Stimulated activated naive CD8-positive, alpha-beta T cell treated with anti-CD3 and anti-CD28 coated beads, Interleukin-15, Interleukin-2, amounts not matched to agents 100 U/mL and 50 U/mL, for 24 hours (primary cell): Measurements from ENCODE around the gene ABCC4.

Experiments used
- ATAC-seq: fragments of 150-1000 bp; cut with Tn5 transposase; one replicate; pipeline ENCODE4 v1.10.0; 2021
- DNase-seq: peaks from one replicate; pipeline ENCODE4 v3.0.0; 2021

ABCC4 gene, protein sequence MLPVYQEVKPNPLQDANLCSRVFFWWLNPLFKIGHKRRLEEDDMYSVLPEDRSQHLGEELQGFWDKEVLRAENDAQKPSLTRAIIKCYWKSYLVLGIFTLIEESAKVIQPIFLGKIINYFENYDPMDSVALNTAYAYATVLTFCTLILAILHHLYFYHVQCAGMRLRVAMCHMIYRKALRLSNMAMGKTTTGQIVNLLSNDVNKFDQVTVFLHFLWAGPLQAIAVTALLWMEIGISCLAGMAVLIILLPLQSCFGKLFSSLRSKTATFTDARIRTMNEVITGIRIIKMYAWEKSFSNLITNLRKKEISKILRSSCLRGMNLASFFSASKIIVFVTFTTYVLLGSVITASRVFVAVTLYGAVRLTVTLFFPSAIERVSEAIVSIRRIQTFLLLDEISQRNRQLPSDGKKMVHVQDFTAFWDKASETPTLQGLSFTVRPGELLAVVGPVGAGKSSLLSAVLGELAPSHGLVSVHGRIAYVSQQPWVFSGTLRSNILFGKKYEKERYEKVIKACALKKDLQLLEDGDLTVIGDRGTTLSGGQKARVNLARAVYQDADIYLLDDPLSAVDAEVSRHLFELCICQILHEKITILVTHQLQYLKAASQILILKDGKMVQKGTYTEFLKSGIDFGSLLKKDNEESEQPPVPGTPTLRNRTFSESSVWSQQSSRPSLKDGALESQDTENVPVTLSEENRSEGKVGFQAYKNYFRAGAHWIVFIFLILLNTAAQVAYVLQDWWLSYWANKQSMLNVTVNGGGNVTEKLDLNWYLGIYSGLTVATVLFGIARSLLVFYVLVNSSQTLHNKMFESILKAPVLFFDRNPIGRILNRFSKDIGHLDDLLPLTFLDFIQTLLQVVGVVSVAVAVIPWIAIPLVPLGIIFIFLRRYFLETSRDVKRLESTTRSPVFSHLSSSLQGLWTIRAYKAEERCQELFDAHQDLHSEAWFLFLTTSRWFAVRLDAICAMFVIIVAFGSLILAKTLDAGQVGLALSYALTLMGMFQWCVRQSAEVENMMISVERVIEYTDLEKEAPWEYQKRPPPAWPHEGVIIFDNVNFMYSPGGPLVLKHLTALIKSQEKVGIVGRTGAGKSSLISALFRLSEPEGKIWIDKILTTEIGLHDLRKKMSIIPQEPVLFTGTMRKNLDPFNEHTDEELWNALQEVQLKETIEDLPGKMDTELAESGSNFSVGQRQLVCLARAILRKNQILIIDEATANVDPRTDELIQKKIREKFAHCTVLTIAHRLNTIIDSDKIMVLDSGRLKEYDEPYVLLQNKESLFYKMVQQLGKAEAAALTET (N-terminal part only)

DNA sequence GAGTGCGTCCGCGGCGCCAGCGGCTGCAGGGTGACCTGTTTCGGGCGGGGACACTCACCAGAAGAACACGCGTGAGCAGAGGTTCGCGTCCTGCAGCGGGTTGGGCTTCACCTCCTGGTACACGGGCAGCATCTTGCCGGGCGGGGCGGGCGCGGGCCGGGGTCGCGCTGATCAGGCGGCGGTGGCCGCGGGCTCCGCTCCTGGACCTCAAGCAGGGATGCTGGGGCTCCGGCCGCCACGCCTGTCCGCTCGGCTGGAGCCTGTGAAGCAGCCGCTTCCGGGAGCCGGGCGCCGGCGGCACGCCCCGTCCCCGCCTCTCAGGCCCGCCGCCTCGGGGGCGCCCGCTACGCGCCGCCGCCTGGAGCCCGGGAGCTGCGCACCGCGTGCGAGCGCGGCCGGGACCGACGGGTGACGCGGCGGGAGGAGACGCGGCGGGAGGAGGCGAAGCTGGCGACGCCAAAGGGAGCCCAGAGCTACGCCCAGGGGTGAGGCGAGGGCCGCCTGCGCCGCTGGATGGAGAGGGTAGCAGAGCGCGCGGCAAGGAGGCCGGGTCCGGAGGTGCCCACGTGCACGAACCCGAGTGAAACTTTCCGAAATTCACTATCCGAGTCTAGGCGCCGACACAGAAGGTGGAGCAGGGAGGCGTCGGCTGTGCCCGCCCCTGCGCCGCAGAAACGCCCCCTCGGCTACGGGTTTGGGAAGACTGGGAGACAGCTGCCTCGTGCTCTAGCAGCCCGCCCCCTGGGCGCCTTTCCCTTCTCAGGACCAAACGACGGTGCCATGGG lies at the start of gene ABCC4:
ABCC4 (minus strand) TSS at position 269 of the 785 bp plus-strand sequence; CDS start at position 132, 137 bp downstream.
- ATAC-seq, result peak; percentile 78
- DNase-seq, result peak; percentile 73

DNA sequence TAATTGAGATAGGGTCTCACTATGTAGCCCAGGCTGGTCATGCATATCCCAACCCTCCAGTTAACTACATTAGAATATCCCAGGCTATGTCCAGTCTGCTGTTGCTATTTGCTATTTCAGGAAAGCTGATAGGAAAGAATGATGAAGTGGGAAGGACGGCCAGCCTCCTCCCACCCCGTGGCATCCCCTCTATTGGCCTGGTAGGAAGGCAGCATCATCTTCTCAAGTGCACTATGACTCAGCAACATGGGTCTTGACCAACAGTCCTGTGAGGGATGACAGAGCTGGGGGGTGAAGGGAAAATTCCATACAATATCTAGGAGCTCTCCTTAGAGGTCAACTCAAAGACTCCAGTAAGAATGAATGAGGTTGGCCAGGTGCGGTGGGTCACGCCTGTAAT lies 48.0 kb upstream of the ABCC4 start:
- no peak for DNase-seq
- ATAC-seq, result no peak

DNA sequence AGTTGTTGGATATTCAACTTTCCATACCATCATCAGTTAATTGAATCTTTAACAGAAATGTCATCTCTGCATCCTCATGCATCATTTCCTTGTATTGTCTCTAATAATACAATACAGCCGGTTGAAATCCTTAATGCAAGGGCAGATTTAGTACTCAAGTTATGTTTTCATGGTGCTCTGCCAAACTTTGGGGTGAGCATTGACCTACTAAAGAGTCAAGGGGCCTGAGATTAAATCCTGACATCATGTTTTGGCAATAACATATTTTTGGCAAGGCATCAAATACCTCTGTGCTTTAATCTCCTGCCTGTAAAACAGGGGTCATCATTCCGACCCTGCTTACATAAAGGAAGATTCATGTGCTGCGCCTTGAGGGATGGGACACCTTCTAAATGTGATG lies 42.7 kb upstream of the ABCC4 start:
- ATAC-seq (no peak), DNase-seq (no peak)

DNA sequence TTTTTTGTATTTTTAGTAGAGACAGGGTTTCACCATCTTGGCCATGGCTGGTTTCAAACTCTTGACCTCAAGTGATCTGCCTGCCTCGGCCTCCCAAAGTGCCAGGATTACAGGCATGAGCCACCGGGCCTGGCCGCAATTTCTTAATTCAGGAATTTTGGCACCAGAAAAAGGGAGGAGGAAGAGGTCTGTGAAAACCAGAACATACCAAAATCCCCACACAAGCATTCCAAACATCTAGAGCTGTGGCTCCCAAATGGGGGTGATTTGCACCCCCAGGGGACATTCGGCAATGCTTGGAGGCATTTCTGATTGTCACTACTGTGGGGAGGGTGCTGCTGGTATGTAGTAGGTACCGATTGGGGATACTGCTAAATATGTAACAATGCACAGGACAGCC lies 40.2 kb upstream of the ABCC4 start:
- no peak for DNase-seq
- no peak for ATAC-seq

DNA sequence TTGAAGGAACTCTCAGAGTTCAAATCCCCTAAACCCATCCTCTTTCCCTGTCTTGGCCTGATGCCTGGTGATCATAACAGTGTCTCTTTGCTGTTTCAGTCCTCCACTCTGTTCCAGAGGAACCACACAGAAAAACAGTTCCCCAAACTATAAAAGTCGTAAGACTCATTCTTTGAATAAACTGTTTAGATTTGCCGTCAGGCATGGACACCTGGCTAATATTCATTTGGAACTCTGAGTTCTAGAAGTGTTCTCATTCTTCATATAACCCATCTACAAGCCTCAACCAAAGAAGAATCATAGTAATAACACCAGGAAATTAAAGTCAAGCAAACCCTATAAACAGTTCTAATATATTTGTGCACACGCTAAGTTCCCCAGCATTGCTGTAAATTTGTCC lies 37.7 kb upstream of the ABCC4 start:
- no peak for DNase-seq

DNA sequence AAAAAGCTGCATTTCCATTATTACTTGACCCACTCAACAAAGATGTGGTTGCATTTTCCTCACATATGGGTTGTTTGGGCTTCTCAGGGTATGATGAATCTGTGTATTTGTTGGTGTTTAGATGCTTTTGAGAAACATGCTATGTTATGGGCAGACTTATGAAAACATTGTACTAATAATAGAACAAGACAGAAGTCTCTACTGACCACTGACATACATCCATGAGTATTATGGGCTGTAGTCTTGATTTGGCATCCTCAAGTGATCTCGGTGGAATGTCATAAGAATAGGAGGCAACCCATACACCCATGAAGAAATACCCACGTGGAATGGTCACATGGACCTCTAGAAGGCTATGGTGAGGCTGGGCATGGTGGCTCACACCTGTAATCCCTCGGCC lies 36.3 kb upstream of the ABCC4 start:
- ATAC-seq, result no peak
- no peak for DNase-seq

More for the DNA sequence above, 37.7 kb upstream of the ABCC4 start:
- no peak for ATAC-seq

DNA sequence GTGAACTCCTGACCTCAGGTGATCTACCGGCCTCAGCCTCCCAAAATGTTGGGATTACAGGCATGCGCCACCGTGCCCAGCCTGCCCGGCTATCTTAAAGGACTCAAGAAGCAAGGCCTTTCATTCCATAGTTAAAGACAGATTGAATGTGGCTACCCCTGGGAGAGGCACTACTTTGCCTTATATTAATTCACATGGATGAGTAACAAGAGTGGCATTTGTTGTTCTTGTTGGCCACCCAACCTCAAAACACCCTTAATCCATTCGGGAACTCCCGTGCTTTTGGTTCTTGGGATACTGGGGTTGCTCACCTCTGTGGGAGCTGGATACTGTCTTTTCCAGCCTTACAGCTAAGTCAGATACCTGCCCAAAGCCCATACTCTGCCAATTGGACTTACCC lies 34.4 kb upstream of the ABCC4 start:
- no peak for ATAC-seq
- DNase-seq, result no peak

DNA sequence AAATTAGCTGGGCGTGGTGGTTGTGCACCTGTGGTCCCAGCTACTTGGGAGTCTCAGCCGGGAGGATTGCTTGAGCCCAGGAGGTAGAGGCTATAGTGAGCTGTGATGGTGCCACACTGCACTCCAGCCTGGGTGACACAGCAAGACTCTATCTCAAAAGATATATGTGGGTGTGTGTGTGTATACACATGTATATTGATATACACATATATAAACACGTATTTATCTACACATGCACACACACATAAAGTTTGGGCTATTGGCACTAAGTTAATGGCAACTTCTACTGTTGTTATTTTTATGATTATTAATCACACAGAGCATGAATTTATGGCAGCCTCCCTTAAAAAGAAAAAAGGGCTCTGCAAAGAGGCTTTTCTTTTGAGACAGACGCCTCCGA lies 27.1 kb upstream of the ABCC4 start:
- DNase-seq (no peak), ATAC-seq (no peak)

DNA sequence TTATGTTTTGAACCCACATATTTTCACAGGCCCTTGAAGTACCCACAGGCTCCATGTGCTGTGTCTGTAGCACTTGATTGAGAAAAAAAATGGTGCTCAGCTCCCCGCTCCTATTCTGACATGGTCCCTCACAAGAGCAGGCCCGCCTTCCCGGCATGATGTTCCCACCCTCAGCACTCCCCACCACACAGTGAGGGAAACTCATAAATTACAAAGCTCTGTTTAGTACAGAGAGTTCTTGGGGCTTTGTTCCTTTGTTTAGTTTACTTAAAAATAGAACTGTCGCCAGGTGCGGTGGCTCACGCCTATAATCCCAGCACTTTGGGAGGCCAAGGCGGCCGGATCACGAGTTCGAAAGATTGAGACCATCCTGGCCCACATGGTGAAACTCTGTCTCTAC lies 25.9 kb upstream of the ABCC4 start:
- no peak for DNase-seq
- no peak for ATAC-seq

DNA sequence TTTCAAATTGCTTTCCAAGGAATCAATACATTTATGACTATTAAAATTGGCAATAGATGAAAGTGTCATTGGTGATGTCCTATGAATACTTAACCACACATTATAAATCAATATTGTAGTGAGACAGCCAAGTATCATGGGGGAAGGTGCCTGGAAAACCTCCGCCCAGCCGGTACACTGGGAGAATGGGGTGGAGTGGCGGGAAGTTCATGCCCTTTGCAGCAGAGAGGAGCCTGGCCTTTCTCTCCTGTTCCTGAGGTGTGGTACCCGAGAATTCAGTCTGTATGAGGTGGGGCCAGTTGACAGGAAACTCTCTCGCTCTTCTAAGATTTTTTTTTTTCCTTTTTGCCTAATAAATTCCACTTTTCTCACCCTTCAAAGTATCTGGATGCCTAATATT lies 25.4 kb upstream of the ABCC4 start:
- no peak for ATAC-seq
- no peak for DNase-seq

DNA sequence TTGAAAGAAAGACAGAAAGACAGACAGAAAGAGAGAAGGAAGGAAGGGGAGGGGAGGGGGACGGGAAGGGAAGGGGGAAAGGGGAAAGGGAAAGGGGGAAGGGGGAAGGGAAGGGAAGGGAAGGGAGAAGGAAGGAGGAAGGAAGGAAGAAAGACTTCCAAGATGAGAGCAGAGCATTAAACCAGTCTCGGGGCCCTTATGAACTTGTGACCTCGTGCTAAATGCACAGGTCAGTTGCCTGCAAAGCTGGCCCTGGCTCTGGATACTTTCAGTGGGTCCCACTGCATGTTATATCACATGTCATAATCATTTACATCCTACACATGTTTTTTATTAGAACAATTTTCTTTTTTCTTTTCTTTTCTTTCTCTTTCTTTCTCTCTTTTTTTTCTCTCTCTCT lies 24.2 kb upstream of the ABCC4 start:
- ATAC-seq (no peak), DNase-seq (no peak)

DNA sequence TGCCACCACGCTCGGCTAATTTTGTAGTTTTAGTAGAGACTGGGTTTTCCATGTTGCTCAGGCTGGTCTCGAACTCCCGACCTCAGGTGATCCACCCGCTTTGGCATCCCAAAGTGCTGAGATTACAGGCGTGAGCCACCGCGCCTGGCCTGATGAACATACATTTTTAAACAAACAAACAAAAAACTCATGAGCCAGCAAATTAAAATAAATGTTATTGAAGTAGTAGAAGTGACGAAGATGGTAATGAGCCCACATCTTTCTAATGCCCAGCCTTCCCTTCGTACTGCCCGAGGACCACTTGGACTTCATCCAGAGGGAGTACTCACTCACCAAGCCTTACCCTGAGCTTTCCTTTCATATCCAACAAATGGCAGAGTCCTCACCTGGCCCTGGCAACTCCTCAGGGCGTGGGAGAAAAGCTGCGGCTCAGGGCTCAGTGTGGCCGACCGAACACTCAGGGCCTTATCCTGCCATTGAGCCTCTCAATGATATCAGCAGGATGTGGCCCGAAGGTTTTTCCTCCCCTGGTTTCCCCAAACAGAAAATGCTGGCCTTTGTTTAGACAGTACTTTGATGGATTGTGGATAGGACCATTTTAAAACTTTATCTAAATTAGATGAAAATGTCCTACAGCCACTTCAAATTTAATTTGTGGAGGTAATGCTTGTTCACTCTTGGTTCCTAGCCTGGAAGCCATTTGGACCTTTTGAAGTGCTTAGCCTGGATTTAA lies 22.8 kb upstream of the ABCC4 start:
- DNase-seq (no peak), ATAC-seq (no peak)

DNA sequence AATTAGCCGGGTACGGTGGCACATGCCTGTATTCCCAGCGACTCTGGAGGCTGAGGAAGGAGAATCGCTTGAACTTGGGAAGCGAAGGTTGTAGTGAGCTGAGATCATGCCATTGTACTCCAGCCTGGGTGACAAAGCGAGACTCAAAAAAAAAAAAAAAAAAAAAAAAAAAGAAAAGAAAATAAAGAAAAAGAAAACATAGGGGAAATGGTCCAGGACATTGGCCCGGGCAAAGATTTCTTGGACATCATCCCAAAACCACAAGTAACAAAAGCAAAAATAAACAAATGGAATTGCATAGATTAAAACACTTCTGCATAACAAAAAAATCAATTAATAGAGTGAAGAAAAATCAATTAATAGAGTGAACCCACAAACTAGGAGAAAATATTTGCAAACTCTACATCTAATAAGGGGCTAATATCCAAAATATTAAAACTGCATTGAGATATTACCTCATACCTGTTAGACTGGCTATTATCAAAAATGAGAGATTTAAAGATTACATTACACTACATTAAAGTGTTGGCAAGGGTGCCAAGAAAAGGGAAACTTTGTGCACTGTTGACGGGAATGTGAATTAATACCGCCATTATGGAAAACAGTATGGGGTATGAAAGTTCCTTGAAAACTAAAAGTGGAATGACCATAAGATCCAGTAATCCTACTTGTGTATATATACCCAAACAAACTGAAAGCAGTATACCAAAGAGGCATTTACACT lies 18.5 kb upstream of the ABCC4 start:
- no peak for ATAC-seq
- no peak for DNase-seq

DNA sequence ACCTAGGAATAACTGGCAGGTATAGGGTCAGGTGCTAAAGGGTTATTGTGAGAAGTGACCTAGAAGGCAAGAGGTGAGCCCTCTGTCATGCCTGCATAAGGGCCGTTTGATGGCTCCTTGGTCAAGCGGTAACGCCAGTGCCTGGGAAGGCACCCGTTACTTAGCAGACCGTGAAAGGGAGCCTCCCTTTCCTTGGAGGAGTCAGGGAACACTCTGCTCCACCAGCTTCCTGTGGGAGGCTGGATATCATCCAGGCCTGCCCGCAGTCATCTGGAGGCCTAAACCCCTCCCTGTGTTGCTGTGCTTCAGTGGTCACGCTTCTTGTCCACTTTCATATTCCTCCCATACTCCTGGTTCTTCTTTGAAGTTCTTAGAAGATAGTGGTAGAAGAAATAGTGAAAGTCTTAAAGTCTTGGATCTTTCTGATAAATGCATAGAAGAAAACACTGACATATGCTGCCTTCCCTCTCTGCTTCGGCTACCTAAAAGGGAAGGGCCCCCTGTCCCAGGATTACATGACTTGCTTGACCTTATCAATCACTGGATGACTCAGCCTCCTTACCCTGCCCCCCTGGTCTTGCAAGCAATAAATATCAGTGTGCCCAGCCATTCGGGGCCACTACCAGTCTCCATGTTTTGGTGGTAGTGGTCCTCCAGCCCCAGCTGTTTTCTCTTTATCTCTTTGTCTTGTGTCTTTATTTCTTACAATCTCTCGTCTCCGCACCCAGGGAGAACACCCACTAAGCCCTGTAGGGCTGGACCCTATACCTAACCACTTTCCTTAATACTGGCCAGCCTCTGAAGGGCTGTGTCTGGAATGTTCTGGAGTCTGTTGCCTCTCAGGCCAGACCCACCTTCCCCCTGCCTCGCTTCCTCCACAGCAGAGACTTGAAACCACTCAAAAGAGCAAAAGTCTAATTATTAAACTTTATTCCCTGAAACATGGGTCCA lies 16.1 kb upstream of the ABCC4 start:
- ATAC-seq, result no peak
- no peak for DNase-seq

DNA sequence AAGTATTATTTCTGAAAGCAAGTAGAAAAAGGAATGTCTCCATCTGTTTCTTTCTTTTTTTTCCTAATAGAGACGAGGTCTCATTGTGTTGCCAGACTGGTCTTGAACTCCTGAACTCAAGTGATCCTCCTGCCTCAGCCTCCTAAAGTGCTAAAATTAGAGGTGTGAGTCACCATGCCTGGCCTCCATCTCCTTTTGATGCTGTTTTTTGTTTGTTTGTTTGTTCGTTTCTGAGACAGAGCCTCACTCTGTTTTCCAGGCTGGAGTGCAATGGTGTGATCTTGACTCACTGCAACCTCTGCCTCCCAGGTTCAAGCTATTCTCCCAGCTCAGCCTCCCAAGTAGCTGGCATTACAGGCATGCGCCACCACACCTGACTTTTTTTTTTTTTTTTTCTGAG lies 14.5 kb upstream of the ABCC4 start:
- DNase-seq, result no peak
- ATAC-seq, result no peak

DNA sequence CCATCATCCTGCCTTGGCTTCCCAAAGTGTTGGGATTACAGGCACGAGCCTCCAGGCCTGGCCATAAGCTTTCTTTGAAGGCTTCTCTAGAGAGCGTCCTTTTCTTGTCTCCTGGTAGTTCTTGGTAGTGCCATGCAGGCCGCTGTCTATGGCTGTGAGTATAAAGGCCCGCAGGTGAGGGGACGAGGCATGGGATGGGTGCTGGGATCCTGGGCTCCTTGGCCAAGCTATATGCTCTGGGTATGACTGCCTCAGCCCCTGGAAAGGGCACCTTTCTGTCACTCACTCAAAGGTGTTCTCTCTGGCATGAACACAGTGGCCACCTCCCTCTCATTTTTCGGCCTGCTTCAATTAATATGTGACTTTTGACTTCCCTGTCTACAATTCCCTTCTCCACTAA lies 6.3 kb upstream of the ABCC4 start:
- ATAC-seq, result no peak

DNA sequence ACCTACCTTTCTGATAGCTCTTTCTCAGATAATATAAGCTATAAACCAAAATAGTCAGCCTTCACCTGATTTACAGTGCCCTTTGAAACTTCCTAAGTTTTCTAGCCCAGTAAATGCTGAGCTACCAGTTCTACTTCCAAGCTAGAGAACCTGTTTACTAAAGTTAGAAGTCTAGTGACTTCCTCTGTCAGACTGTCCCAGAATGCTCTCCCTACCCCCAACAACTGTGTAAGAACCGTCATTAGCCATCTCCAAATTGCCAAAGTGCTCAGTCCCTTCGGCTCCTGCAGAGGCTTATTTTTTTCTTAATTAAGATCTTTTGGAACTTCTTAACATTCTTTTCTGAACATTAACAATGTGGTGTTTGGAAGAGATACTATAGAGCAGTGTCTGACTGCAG lies 3.2 kb upstream of the ABCC4 start:
- ATAC-seq (no peak), DNase-seq (no peak)

More for the DNA sequence above, 6.3 kb upstream of the ABCC4 start:
- no peak for DNase-seq

DNA sequence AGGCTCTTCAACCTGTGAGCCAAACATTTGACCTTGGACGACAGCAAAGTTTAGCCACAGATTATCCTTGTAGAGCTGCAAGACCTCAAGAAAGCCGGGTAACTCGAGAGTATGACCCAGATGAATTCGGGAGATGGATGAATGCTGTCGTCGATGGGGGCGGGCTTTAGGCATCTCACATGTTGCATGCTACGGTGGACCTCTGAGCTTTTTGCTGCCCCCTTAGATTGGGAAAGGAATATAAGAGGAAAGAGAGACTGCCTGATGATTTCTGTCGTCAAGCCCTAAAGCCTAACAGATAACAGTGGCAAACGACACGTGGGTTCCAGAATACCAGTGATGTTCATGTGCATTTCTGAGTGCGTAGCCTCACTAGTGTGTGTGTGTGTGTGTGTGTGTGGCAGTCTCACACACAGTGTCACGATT lies 730 bp upstream of the ABCC4 start:
- ATAC-seq (peak; percentile 2), DNase-seq (no peak)

DNA sequence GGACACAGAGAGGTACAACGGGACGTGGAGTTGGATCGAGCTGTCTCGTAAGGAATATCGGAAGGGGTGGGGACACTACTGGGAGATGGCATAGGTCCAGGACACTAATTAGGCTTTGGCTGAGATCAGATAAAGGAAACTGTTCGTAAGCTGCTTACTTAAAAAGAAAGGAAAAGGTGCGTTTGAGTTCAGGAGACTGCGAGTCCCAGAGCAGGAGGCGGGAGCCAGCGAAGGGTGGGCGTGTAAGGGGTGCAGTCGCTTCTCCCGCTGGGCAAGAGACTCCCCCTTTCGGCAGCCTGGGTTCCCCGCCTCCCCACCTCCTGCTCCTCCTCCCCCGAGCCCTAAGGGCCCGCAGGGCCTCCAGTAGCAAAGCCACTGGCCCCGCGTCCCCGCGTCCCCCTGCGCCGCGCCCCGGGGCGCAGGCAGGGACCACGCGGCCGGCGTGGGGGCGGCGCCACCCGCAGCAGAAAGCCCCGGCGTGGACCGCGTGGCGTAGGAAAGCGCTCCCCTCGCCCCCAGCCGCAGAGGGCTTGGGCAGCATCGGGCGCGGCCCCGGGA lies 547 bp downstream of the ABCC4 start:
- DNase-seq, result peak; percentile 63
- peak; percentile 51 for ATAC-seq
